NCI-H2171 treated with DMSO at 0.1 percent for 48 hours (cell line): ENCODE data around the gene OGFR.

Experiments used
- DNase-seq: peaks from one replicate; lab custom pipeline; 2025; lab: John Stamatoyannopoulos, UW

The OGFR gene

GRCh38 chr20:62782149-62782892, 22.3 kb upstream of the OGFR start:
- peak; percentile 78 for DNase-seq

- DNase-seq = peak; percentile 78
These were observed 21.7 kb upstream of the OGFR start for GRCh38 chr20:62782893-62783278.

GRCh38 chr20:62784497-62784896, 20.1 kb upstream of the OGFR start:
- no peak for DNase-seq

GRCh38 chr20:62785393-62785792, 19.2 kb upstream of the OGFR start:
- DNase-seq = no peak

- DNase-seq = no peak
These were observed 18.5 kb upstream of the OGFR start for GRCh38 chr20:62786157-62786556.

GRCh38 chr20:62787321-62787720, 17.3 kb upstream of the OGFR start:
- no peak for DNase-seq

- DNase-seq = no peak
These were observed 16.8 kb upstream of the OGFR start for GRCh38 chr20:62787866-62788265.

GRCh38 chr20:62788607-62789006, 16.0 kb upstream of the OGFR start:
- no peak for DNase-seq

GRCh38 chr20:62790075-62790474, 14.6 kb upstream of the OGFR start:
- no peak for DNase-seq

- DNase-seq = peak; percentile 96
These were observed 13.1 kb upstream of the OGFR start for GRCh38 chr20:62791301-62792181.

- DNase-seq = no peak
These were observed 12.3 kb upstream of the OGFR start for GRCh38 chr20:62792182-62792939.

GRCh38 chr20:62792940-62793756, 11.5 kb upstream of the OGFR start:
- peak; percentile 33 for DNase-seq

GRCh38 chr20:62793757-62794006, 11.0 kb upstream of the OGFR start:
- DNase-seq = no peak

- peak; percentile 96 for DNase-seq
These were observed 10.5 kb upstream of the OGFR start for GRCh38 chr20:62794007-62794724.

- DNase-seq = peak; percentile 85
These were observed 9.4 kb upstream of the OGFR start for GRCh38 chr20:62795023-62795761.

GRCh38 chr20:62796699-62797491, 7.7 kb upstream of the OGFR start:
- DNase-seq = no peak

GRCh38 chr20:62797671-62798532, 6.7 kb upstream of the OGFR start:
- no peak for DNase-seq

- no peak for DNase-seq
These were observed 5.6 kb upstream of the OGFR start for GRCh38 chr20:62799036-62799435.

- DNase-seq = no peak
These were observed 5.2 kb upstream of the OGFR start for GRCh38 chr20:62799459-62799858.
